HepG2 (cell line): Measurements from ENCODE around the gene NCBP3.

Source experiments
- HNF4A ChIP-seq: sonication (generic); formaldehyde crosslinking; IDR thresholded peaks from 2 replicates; pipeline ENCODE4 v1.4.0; 2020; ENCODE audit warnings: missing genetic modification reagents
- MAFF ChIP-seq: IDR thresholded peaks from 2 replicates; pipeline ENCODE4 v1.6.1; 2011; ENCODE audit warnings: low read depth, low read length, improper control_type of control experiment
- NFE2L2 ChIP-seq: fragments of 150-350 bp; IDR thresholded peaks from 2 replicates; pipeline ENCODE4 v1.6.1; 2014; ENCODE audit warnings: low read length
- RNF2 ChIP-seq: fragments of 450-650 bp; conservative IDR thresholded peaks from 2 replicates; pipeline ENCODE4 v1.6.1; 2016; ENCODE audit warnings: low read depth
- TF ChIP-seq, protein P1 (sequence below): sonication (generic); formaldehyde crosslinking; IDR thresholded peaks from 2 replicates; pipeline ENCODE4 v1.4.0; 2020; ENCODE audit warnings: missing genetic modification reagents

- no peak for TF ChIP-seq NFE2L2
- no peak for TF ChIP-seq MAFF
- no peak for TF ChIP-seq HNF4A (CRISPR knock-in tag)
- TF ChIP-seq RNF2, result no peak
- TF ChIP-seq, protein P1, sequence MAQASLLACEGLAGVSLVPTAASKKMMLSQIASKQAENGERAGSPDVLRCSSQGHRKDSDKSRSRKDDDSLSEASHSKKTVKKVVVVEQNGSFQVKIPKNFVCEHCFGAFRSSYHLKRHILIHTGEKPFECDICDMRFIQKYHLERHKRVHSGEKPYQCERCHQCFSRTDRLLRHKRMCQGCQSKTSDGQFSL, result no peak
Measured at GRCh38 chr17:3761918-3762380, 84.1 kb downstream of the NCBP3 start.
